Ascending aorta (tissue), 2 donors: ENCODE measurements around the gene SEC61B. TPM values are rescaled to one million over a fixed set of nuclear protein-coding genes. Genes with fewer than 3 reads are reported as not detected.
"Not testable (repeated sequence)": the region's sequence is repeated elsewhere in the genome, so short reads cannot be mapped to it uniquely, and the experiment has no call there.

Source experiments
- DNase-seq, 2 donors: peaks; one replicate each; pipeline ENCODE4 v3.0.0-alpha.2; 2019; ENCODE audit warnings: low spot score in 2 of 2
- H3K27ac ChIP-seq, 2 donors: fragments of 200-600 bp; sonication (generic); one replicate each; pipeline ENCODE4 v1.5.1; 2016 to 2017; ENCODE audit warnings: mild to moderate bottlenecking in 1 of 2
- H3K27me3 ChIP-seq: fragments of 200-600 bp; sonication (generic); one replicate; pipeline ENCODE4 v1.5.1; 2017
- H3K36me3 ChIP-seq, 2 donors: fragments of 200-600 bp; sonication (generic); one replicate each; pipeline ENCODE4 v1.5.1; 2016
- H3K4me1 ChIP-seq, 2 donors: fragments of 200-600 bp; sonication (generic); one replicate each; pipeline ENCODE4 v1.5.1; 2016 to 2017; ENCODE audit warnings: mild to moderate bottlenecking in 1 of 2
- H3K4me3 ChIP-seq, 2 donors: fragments of 200-600 bp; sonication (generic); one replicate each; pipeline ENCODE4 v1.5.1; 2016 to 2017; ENCODE audit warnings: mild to moderate bottlenecking in 1 of 2
- H3K9me3 ChIP-seq, 2 donors: fragments of 200-600 bp; sonication (generic); one replicate each; pipeline ENCODE4 v1.5.1; 2016
- CTCF ChIP-seq, 3 experiments: fragments of 200-600 bp in 2 of 3; fragments of 450-650 bp in 1 of 3; sonication (generic) in 2 of 3; IDR thresholded peaks; one replicate each; pipeline ENCODE4 v1.5.1; 2016 to 2019; ENCODE audit warnings: antibody characterized with exemption in 3 of 3, mild to moderate bottlenecking in 1 of 3, moderate library complexity in 1 of 3
- intact Hi-C: fragments of 100-400 bp; cut with DNase I; formaldehyde crosslinking; loops from one replicate; pipeline ENCODE4 v1.15.1; 2023
- total RNA-seq: library from RNA; depleted of rRNA; stranded (reverse); fragments of >200 nt; gene quantifications from one replicate; pipeline ENCODE4 v1.1.0, GENCODE V29; 2016

SEC61B gene
- total RNA-seq, 1 donor from 2014 or later = 88.7 TPM

- H3K27ac ChIP-seq = no peak overlapping the region
- no peak for DNase-seq
- no peak for TF ChIP-seq CTCF (IDR thresholded peaks at IDR 0.05)
- no peaks in the 10 kb centered on the region for H3K4me1 ChIP-seq
- H3K27me3 ChIP-seq = no peaks in the 10 kb centered on the region
- no peaks in the 10 kb centered on the region for H3K9me3 ChIP-seq
- H3K4me3 ChIP-seq = no peak overlapping the region
- no peaks in the 10 kb centered on the region for H3K36me3 ChIP-seq
- intact Hi-C loops = no loop called here
Measured at GRCh38 chr9:99192786-99193465, 29.2 kb upstream of the SEC61B start.

GRCh38 chr9:99193466-99193821 is 28.6 kb upstream of the SEC61B start:
- Histone ChIP-seq H3K9me3 (no peaks in the 10 kb centered on the region), H3K27ac (no peak overlapping the region), H3K36me3 (no peaks in the 10 kb centered on the region), H3K4me3 (no peak overlapping the region), H3K4me1 (no peaks in the 10 kb centered on the region), H3K27me3 (no peaks in the 10 kb centered on the region)
- intact Hi-C loops = no loop called here
- DNase-seq = no peak
- no peak for TF ChIP-seq CTCF (IDR thresholded peaks at IDR 0.05)

- H3K36me3 ChIP-seq, DNase-seq, intact Hi-C loops, H3K4me1 ChIP-seq, H3K27me3 ChIP-seq, H3K9me3 ChIP-seq, H3K27ac ChIP-seq, H3K4me3 ChIP-seq: not testable (repeated sequence)
Measured at GRCh38 chr9:99196484-99196883, 25.6 kb upstream of the SEC61B start.

- no peak overlapping the region for H3K27ac ChIP-seq
- DNase-seq = no peak
- no peaks in the 10 kb centered on the region for H3K36me3 ChIP-seq
- no peaks in the 10 kb centered on the region for H3K27me3 ChIP-seq
- no peak overlapping the region for H3K4me3 ChIP-seq
- no peaks in the 10 kb centered on the region for H3K9me3 ChIP-seq
- no peaks in the 10 kb centered on the region for H3K4me1 ChIP-seq
- intact Hi-C loops = no loop called here
- no peak for TF ChIP-seq CTCF (IDR thresholded peaks at IDR 0.05)
Measured at GRCh38 chr9:99197124-99197630, 24.9 kb upstream of the SEC61B start.

- DNase-seq = no peak
- Histone ChIP-seq H3K27me3 (no peaks in the 10 kb centered on the region), H3K36me3 (no peaks in the 10 kb centered on the region), H3K4me1 (no peaks in the 10 kb centered on the region), H3K27ac (no peak overlapping the region), H3K4me3 (no peak overlapping the region), H3K9me3 (no peaks in the 10 kb centered on the region)
- intact Hi-C loops = no loop called here
- no peak for TF ChIP-seq CTCF (IDR thresholded peaks at IDR 0.05)
Measured at GRCh38 chr9:99197987-99198386, 24.1 kb upstream of the SEC61B start.

GRCh38 chr9:99199938-99200539 is 22.0 kb upstream of the SEC61B start:
- Histone ChIP-seq H3K27me3 (no peaks in the 10 kb centered on the region), H3K4me1 (no peaks in the 10 kb centered on the region), H3K9me3 (no peaks in the 10 kb centered on the region), H3K36me3 (no peaks in the 10 kb centered on the region), H3K27ac (no peak overlapping the region), H3K4me3 (no peak overlapping the region)
- no peak for DNase-seq
- TF ChIP-seq CTCF (IDR thresholded peaks at IDR 0.05) = no peak
- intact Hi-C loops = no loop called here
